ENCODE results near the gene SPAG8. TPM values are rescaled to one million over a fixed set of nuclear protein-coding genes. Genes with fewer than 3 reads are reported as not detected.
A peak's percentile ranks its signal among the peaks of the same experiment; 100 is the strongest.

Gene SPAG8
- total and polyA plus RNA-seq, 8 donors, result 0.19 to 4.1 (median 1.7) TPM; not detected in 3

GRCh38 chr9:35844628-35845270 lies 32.7 kb upstream of the SPAG8 start:
- intact Hi-C loops (cut with DNase I; ENCODE audit: low total_unique reads), result no loop called here
- H3K27me3 ChIP-seq, result peaks cover 0 to 13% (median 0%) of the 10 kb centered on the region in 3 donors
- H3K4me1 ChIP-seq, result peaks cover 34 to 56% (median 42%) of the 10 kb centered on the region in 4 donors
- no peaks in the 10 kb centered on the region for H3K9me3 ChIP-seq
- 16 to 25% (median 20%) methylated on average over 7 of the region's 7 CpGs for WGBS, 5 donors
- peaks cover 0 to 31% (median 18%) of the 10 kb centered on the region in 4 donors for H3K36me3 ChIP-seq
- H3K27ac ChIP-seq, result peak overlapping the region; percentile 70 to 82 (median 76)
- TF ChIP-seq POLR2AphosphoS5 (IDR thresholded peaks at IDR 0.05) (peak; percentile 23 to 86 (median 25)), POLR2A (IDR thresholded peaks at IDR 0.05) (no peak)
- DNase-seq, result peak; percentile 64 to 93
- no peak overlapping the region for H3K4me3 ChIP-seq

- TF ChIP-seq POLR2AphosphoS5 (IDR thresholded peaks at IDR 0.05), result no peak
- TF ChIP-seq EP300 (IDR thresholded peaks at IDR 0.05), result no peak
- no peak for TF ChIP-seq CTCF (IDR thresholded peaks at IDR 0.05)
- TF ChIP-seq POLR2A (IDR thresholded peaks at IDR 0.05), result no peak
- Histone ChIP-seq H3K9me3 (no peaks in the 10 kb centered on the region), H3K36me3 (peaks cover 0 to 26% (median 15%) of the 10 kb centered on the region in 4 donors), H3K27me3 (peaks cover 0 to 16% (median 0%) of the 10 kb centered on the region in 3 donors), H3K4me3 (no peak overlapping the region), H3K27ac (peak overlapping the region in 1 of 5 donors; percentile 82), H3K4me1 (peaks cover 34 to 54% (median 39%) of the 10 kb centered on the region in 4 donors)
- 74 to 93% (median 82%) methylated on average over 3 of the region's 3 CpGs for WGBS, 5 donors
- DNase-seq, result no peak
- intact Hi-C loops (cut with DNase I; ENCODE audit: low total_unique reads), result no loop called here
Observed at GRCh38 chr9:35842795-35843194, 30.7 kb upstream of the SPAG8 start.

DNA sequence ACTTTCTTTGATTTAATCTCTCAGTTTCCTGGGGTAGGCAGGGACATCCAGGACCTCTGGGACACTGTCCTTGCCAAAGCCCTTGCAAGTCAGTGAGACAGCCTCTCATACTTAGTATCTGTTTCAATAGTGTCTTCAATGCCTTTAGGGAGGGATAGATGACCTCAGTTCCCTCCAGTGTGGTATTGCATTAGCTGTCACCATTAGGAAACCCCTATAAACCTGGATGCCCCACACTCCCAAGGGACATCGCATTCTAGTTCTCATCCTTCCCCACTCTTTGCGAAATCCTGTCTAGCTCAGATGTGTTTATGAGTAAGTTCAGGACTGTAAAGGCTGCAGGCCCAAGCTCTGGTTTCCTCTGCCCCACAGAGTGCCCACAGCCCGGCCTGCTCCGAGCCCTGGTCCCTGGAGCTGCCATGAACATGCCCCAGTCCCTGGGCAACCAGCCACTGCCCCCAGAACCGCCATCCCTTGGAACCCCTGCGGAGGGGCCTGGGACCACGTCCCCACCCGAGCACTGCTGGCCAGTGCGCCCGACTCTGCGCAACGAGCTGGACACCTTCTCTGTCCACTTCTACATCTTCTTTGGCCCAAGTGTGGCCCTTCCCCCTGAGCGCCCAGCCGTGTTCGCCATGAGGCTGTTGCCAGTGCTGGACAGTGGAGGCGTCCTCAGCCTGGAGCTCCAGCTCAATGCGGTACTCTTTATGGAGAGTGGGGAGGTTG lies 30.1 kb upstream of the SPAG8 start:
- WGBS, 5 donors, result 92 to 95% (median 93%) methylated on average over 9 to 17 of the region's 17 CpGs
- Histone ChIP-seq H3K4me1 (peaks cover 34 to 49% (median 36%) of the 10 kb centered on the region in 4 donors), H3K4me3 (no peak overlapping the region), H3K27ac (peak overlapping the region in 1 of 5 donors; percentile 82), H3K36me3 (peaks cover 0 to 20% (median 11%) of the 10 kb centered on the region in 4 donors), H3K27me3 (peaks cover 0 to 16% (median 0%) of the 10 kb centered on the region in 3 donors), H3K9me3 (no peaks in the 10 kb centered on the region)
- no peak for TF ChIP-seq EP300 (IDR thresholded peaks at IDR 0.05)
- no peak for TF ChIP-seq POLR2AphosphoS5 (IDR thresholded peaks at IDR 0.05)
- no peak for TF ChIP-seq POLR2A (IDR thresholded peaks at IDR 0.05)
- TF ChIP-seq CTCF (IDR thresholded peaks at IDR 0.05), result no peak
- intact Hi-C loops (cut with DNase I; ENCODE audit: low total_unique reads), result no loop called here
- DNase-seq, result no peak

DNA sequence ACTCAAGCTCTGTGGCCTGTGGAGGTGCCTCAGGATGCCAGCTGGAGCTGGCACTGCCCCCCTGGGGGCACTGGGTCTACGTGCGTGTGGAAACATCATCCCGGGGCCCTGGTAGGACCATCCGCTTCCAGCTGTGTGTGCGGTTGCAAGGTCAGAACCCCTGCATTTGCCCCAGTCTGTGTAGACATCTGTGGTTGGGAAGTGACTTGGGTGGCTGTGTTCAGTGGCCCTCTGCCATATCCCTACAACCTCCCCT lies 29.5 kb upstream of the SPAG8 start:
- no peak for TF ChIP-seq POLR2AphosphoS5 (IDR thresholded peaks at IDR 0.05)
- TF ChIP-seq POLR2A (IDR thresholded peaks at IDR 0.05), result no peak
- TF ChIP-seq CTCF (IDR thresholded peaks at IDR 0.05), result no peak
- no peak for TF ChIP-seq EP300 (IDR thresholded peaks at IDR 0.05)
- Histone ChIP-seq H3K27ac (no peak overlapping the region), H3K9me3 (no peaks in the 10 kb centered on the region), H3K4me1 (peaks cover 30 to 43% (median 31%) of the 10 kb centered on the region in 4 donors), H3K27me3 (peaks cover 0 to 15% (median 0%) of the 10 kb centered on the region in 3 donors), H3K36me3 (peaks cover 0 to 14% (median 4%) of the 10 kb centered on the region in 4 donors), H3K4me3 (no peak overlapping the region)
- WGBS, 5 donors, result 71 to 96% (median 85%) methylated on average over 4 to 5 of the region's 5 CpGs
- intact Hi-C loops (cut with DNase I; ENCODE audit: low total_unique reads), result no loop called here
- DNase-seq, result no peak
